SU-DHL-6 (cell line): ENCODE measurements around the gene HIVEP1.

Experiments
- EZH2phosphoT487 ChIP-seq: fragments of 200-600 bp; sonication (generic), shearing (Covaris generic); conservative IDR thresholded peaks from 2 replicates; pipeline ENCODE4 v1.6.1; 2018; ENCODE audit warnings: mild to moderate bottlenecking, antibody characterized with exemption, low read length, moderate library complexity, mixed read lengths
- TF ChIP-seq, protein P1 (sequence below): fragments of 200-600 bp; sonication (generic); IDR thresholded peaks from one replicate; pipeline ENCODE4 v1.5.1; 2017; ENCODE audit warnings: antibody characterized with exemption, mild to moderate bottlenecking, low read length, moderate library complexity; ENCODE audit not compliant: insufficient read depth, poor library complexity, severe bottlenecking

DNA sequence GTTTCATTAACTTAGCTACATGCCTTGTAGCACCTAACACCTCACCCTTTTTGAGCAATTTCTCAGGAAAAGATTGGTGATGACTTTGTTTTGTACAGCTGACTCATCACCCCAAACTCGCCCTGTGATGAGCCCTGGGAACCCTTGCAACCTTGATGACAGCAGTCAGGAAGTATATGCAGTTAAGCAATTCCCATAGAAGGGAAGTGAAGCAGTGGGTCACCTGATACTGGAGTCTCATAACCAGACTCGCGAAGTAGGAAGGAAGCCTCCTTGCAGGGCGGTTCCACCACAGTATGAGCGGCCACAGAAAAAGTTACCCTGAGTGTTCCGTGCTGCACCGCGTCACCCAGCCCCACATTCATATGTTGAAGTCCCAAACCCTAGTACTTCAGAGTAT, 196.1 kb downstream of the HIVEP1 start:
- TF ChIP-seq, protein P1, sequence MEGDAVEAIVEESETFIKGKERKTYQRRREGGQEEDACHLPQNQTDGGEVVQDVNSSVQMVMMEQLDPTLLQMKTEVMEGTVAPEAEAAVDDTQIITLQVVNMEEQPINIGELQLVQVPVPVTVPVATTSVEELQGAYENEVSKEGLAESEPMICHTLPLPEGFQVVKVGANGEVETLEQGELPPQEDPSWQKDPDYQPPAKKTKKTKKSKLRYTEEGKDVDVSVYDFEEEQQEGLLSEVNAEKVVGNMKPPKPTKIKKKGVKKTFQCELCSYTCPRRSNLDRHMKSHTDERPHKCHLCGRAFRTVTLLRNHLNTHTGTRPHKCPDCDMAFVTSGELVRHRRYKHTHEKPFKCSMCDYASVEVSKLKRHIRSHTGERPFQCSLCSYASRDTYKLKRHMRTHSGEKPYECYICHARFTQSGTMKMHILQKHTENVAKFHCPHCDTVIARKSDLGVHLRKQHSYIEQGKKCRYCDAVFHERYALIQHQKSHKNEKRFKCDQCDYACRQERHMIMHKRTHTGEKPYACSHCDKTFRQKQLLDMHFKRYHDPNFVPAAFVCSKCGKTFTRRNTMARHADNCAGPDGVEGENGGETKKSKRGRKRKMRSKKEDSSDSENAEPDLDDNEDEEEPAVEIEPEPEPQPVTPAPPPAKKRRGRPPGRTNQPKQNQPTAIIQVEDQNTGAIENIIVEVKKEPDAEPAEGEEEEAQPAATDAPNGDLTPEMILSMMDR = no peak
- TF ChIP-seq EZH2phosphoT487 = no peak
